DOHH2 (cell line): ENCODE measurements around the gene TJP2.

Experiments
- EZH2phosphoT487 ChIP-seq: fragments of 200-600 bp; sonication (generic); IDR thresholded peaks from 2 replicates; pipeline ENCODE4 v1.6.1; 2017; ENCODE audit warnings: borderline replicate concordance, mild to moderate bottlenecking, antibody characterized with exemption, low read length, moderate library complexity, mixed read lengths
- TF ChIP-seq, protein P1 (sequence below): fragments of 200-600 bp; sonication (generic); IDR thresholded peaks from one replicate; pipeline ENCODE4 v1.5.1; 2014; ENCODE audit warnings: antibody characterized with exemption, mild to moderate bottlenecking, low read depth, low read length; ENCODE audit not compliant: poor library complexity, severe bottlenecking

DNA sequence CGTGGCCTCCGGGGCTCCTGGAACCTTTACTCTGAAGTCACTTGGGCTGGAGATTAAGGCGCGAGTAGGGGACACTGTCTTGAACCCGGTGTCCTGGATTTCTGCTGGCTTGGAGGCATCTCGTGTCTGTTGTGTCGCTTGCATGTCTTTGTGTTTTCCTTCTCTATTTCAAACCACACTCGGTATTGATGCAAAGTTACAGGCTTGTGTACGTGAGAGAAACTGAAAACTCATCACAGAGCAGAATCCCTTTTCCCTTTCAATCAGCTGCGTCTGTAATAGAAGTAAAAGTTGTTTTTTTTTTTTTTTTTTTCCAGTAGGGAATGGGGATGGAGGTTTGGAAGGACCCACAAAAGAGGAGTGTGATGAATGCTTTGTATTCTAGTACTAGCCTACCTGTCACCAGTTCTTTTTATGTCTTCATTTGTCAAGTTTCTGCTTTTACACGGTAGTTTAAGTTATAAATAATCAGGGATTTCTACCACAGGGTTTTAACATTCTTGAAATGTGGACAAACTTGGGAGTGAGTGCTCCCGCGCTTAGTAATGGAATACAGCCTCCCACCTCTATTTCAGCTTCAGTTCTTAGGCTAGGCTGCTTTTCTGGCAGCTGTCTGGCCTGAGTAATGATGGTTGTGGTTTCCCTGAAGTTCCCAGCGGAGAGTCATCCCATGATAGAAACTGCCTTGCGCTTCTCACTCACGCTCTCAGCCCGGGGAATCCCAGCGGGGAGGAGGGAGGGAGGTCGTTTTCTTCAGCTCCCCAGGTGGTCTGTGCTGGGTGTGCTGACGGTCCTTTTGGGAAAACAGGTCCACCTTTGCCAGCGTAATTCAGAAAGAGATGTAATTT is 763 bp downstream of the TJP2 start:
- TF ChIP-seq, protein P1, sequence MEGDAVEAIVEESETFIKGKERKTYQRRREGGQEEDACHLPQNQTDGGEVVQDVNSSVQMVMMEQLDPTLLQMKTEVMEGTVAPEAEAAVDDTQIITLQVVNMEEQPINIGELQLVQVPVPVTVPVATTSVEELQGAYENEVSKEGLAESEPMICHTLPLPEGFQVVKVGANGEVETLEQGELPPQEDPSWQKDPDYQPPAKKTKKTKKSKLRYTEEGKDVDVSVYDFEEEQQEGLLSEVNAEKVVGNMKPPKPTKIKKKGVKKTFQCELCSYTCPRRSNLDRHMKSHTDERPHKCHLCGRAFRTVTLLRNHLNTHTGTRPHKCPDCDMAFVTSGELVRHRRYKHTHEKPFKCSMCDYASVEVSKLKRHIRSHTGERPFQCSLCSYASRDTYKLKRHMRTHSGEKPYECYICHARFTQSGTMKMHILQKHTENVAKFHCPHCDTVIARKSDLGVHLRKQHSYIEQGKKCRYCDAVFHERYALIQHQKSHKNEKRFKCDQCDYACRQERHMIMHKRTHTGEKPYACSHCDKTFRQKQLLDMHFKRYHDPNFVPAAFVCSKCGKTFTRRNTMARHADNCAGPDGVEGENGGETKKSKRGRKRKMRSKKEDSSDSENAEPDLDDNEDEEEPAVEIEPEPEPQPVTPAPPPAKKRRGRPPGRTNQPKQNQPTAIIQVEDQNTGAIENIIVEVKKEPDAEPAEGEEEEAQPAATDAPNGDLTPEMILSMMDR: no peak
- TF ChIP-seq EZH2phosphoT487: no peak
